Measurements from ENCODE around the gene IDH1. TPM values are rescaled to one million over a fixed set of nuclear protein-coding genes. Genes with fewer than 3 reads are reported as not detected.
"Not testable (repeated sequence)": the region's sequence is repeated elsewhere in the genome, so short reads cannot be mapped to it uniquely, and the experiment has no call there.

The IDH1 gene
- total RNA-seq, 2 donors from 2014 or later = 16.9 to 19.4 TPM

- no peak for DNase-seq (ENCODE audit: low spot score in 2 of 2)
- peak overlapping the region; percentile 91 to 94 for H3K27ac Mint-ChIP-seq
- no peak for ATAC-seq
- H3K9me3 Mint-ChIP-seq = no peaks in the 10 kb centered on the region
- peaks cover 0 to 7% of the 10 kb centered on the region in 2 donors for H3K36me3 Mint-ChIP-seq
Observed at GRCh38 chr2:208266936-208267335, 12.1 kb upstream of the IDH1 start.

GRCh38 chr2:208266553-208266893 lies 11.7 kb upstream of the IDH1 start:
- ATAC-seq (peak in 1 of 2 donors; percentile 8), DNase-seq (ENCODE audit: low spot score in 2 of 2) (no peak)
- no peaks in the 10 kb centered on the region for H3K9me3 Mint-ChIP-seq
- H3K36me3 Mint-ChIP-seq = peaks cover 0 to 7% of the 10 kb centered on the region in 2 donors
- peak overlapping the region; percentile 91 to 94 for H3K27ac Mint-ChIP-seq

DNA sequence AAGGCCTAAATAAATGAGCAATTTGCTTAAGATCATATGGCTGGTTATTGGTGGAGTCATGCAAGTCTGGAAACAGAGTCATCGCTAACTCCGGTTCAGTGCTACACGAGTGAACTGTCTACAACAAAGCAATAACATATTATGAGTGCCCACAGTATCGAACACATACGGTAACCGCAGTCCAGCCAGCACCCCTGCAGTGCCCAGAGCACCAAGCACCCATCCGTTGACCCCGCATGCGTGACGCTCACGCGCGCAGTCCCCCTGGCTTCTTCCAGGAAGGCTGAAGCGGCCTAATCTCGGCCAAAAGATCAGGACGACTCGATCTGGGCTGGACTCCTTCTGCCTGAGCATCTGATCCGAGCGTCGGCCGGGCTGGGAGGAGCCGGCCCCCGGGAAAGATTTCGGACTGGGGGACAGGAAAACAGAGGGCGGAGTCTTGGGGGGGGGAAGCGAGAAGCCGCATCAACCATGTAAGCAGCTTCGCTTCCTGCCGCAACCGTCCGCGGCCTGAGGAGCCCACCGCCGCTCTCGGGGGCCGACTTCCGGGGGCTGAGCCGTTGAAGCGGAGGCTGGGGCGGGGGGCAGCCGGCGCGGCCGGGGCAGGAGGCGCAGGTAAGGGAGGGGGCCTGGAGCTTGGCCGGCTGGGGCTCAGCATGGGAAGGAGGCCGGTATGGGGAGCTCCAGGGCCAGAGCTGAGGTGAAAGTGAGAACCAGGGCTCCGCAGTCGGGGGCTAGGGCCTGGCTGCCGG lies 11.1 kb upstream of the IDH1 start, which contains the start of gene PIKFYVE:
TSS of gene PIKFYVE (plus strand) at position 455 of the 752 bp plus-strand sequence. CDS start 5,265 bp downstream, outside the sequence.
- ATAC-seq (peak; percentile 86 to 93), DNase-seq (ENCODE audit: low spot score in 2 of 2) (peak; percentile 83 to 85)
- peaks cover 0 to 7% of the 10 kb centered on the region in 2 donors for H3K36me3 Mint-ChIP-seq
- peak within 1 kb of the TSS; percentile 94 to 98 for H3K27ac Mint-ChIP-seq
- no peaks in the 10 kb centered on the region for H3K9me3 Mint-ChIP-seq

DNA sequence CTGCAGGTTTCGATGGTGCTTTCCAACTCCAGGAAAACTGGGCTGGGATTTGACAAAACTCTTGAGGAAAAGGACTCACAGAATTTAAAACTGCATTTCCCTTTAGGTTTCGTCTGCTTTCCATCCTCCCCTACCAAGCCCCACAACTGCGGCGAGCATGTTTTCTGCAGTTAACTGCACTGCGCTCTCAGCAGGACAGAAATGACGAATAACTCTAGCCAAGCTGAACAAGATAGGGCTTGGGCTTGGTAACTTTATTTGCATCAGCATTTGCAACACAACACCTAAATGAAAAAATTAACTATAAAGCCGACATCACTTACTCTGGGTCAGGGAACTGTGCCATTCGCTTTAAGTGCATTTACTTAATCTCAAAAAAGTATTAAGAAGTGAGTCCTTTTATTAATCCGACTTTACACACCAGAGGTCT lies 10.5 kb upstream of the IDH1 start:
- Mint-ChIP-seq H3K9me3 (no peaks in the 10 kb centered on the region), H3K36me3 (peaks cover 0 to 7% of the 10 kb centered on the region in 2 donors), H3K27ac (peak overlapping the region; percentile 94 to 98)
- ATAC-seq (peak; percentile 48 to 58), DNase-seq (ENCODE audit: low spot score in 2 of 2) (peak in 1 of 2 donors; percentile 21)

DNA sequence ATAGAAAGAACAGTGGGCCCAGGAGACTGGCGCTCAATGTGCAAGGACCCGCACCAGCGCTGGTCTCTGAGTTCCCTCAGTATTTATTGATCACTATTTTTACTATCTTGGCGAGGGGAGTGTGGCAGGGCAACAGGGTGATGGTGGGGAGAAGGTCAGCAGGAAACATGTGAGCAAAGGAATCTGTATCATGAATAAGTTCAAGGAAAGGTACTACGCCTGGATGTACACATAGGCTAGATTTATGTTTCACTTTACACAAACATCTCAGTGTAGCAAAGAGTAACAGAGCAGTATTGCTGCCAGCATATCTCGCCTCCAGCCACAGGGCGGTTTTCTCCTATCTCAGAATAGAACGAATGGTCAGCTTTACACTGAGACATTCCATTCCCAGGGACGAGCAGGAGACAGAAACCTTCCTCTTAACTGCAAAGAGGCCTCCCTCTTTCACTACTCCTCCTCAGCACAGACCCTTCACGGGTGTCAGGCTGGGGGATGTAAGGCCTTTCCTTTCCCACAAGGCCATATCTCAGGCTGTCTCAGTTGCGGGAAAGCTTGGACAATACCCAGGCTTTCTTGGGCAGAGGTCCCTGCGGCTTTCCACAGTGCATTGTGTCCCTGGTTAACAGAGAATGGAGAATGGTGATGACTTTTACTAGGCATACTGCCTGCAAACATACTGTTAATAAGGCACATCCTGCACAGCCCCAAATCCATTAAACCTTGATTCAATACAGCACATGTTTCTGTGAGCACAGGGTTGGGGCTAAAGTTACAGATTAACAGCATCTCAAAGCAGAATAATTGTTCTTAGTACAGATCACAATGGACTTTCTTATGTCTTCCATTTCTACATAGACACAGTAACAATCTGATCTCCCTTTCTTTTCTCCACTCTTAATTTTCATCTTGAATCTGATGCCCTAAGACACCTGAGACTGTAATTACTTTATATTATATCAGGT lies 2.3 kb upstream of the IDH1 start:
- DNase-seq (ENCODE audit: low spot score in 2 of 2); ATAC-seq; H3K27ac Mint-ChIP-seq; H3K9me3 Mint-ChIP-seq: not testable (repeated sequence)
- H3K36me3 Mint-ChIP-seq = peaks cover 12% of the 10 kb centered on the region in 2 donors

DNA sequence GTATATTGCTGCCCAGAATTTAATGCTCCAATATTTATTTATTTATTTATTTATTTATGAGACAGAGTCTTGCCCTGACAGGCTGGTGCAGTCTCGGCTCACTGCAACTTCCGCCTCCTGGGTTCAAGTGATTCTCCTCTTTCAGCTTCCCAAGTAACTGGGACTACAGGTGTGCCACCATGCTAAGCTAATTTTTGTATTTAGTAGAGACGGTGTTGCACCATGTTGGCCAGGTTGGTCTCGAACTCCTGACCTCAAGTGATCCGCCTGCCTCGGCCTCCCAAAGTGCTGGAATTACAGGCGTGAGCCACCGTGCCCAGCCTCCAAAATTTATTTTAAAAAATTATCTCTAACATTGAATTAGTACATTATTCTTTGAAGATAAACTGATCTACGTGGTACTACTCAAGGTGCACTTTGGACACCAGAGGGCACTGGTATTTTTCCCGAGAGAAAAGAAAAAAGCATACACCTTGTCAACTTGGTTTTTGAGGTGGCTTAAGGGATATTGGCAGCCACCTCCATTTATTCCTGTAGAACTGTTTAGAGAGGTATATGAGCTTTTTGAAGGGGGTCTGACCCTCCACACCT lies 1.4 kb upstream of the IDH1 start:
- ATAC-seq (no peak), DNase-seq (ENCODE audit: low spot score in 2 of 2) (no peak)

GRCh38 chr2:208255557-208256106 lies 761 bp upstream of the IDH1 start:
- Mint-ChIP-seq H3K27ac (peak overlapping the region; percentile 25 to 73), H3K36me3 (peaks cover 12% of the 10 kb centered on the region in 2 donors), H3K9me3 (no peaks in the 10 kb centered on the region)
- DNase-seq (ENCODE audit: low spot score in 2 of 2) (no peak), ATAC-seq (no peak)

More for the DNA sequence above, 1.4 kb upstream of the IDH1 start:
- peaks cover 12% of the 10 kb centered on the region in 2 donors for H3K36me3 Mint-ChIP-seq
- no peaks in the 10 kb centered on the region for H3K9me3 Mint-ChIP-seq
- H3K27ac Mint-ChIP-seq = peak overlapping the region; percentile 25 to 73

DNA sequence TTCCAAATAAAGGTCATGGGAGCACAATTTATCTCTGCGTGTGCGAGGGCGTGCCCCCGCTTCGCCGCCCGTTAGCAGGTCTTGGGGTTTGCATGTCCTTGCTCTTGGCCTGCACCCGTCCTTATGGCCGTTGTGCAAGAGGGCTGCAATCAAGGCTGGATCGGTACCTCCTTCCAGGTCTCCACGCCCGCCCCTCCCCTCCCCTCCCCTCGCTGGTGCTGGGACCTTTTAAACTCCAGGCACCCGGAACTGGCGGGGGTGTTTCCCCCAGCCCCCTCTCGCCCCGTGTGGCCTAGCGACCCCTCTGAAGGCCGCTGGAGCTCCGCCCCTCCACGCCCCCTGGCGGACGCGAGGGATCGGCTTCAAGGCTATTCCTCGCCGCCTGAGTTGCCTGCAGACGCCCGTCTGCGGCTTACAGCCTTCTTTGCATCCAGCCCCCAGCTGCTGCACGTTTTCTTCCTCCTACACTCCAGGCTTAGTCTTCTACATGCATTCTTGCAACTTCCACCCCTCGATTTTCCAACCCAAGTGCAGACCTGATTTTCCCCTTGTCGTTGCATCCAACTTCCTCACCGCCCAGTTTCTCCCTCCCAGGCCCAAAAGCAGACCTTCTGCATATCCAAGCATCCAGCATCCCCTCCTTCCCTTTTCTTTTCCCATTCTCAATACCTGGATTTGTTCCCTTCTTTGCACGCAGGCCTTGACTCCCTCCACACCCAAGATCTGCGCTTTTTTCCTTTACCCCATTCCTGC lies 577 bp downstream of the IDH1 start:
- DNase-seq (ENCODE audit: low spot score in 2 of 2) = peak; percentile 75 to 85

GRCh38 chr2:208253600-208254117 lies 1.2 kb downstream of the IDH1 start:
- Mint-ChIP-seq H3K36me3 (peaks cover 20 to 21% of the 10 kb centered on the region in 2 donors), H3K9me3 (no peaks in the 10 kb centered on the region), H3K27ac (no peak overlapping the region)
- ATAC-seq (no peak), DNase-seq (ENCODE audit: low spot score in 2 of 2) (no peak)

More for the DNA sequence above, 577 bp downstream of the IDH1 start:
- peaks cover 19% of the 10 kb centered on the region in 2 donors for H3K36me3 Mint-ChIP-seq
- peak; percentile 72 to 81 for ATAC-seq
- no peaks in the 10 kb centered on the region for H3K9me3 Mint-ChIP-seq
- peak overlapping the region; percentile 53 to 73 for H3K27ac Mint-ChIP-seq

GRCh38 chr2:208252716-208253492 lies 2.0 kb downstream of the IDH1 start:
- Mint-ChIP-seq H3K36me3 (peaks cover 20 to 21% of the 10 kb centered on the region in 2 donors), H3K27ac (no peak overlapping the region), H3K9me3 (no peaks in the 10 kb centered on the region)
- DNase-seq (ENCODE audit: low spot score in 2 of 2) = no peak
- ATAC-seq = no peak

DNA sequence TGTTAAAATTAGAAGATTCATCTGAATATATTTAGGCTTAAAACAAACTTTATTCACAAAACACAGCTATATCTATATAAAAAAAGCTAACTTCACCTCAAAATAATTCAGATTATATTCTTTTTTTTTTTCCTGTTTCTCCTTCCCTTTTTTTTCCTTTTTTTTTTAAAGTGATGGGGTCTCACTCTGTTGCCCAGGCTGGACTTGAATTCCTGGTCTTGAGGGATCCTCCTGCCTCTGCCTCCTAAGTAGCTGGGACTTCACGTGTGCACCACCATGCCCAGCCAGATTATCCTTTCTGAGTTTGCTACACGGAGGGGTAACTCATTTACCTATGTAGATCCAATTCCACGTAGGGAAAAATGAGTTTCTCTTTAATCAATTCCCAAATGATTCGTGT lies 3.8 kb downstream of the IDH1 start:
- Mint-ChIP-seq H3K9me3 (no peaks in the 10 kb centered on the region), H3K27ac (no peak overlapping the region), H3K36me3 (peaks cover 20 to 21% of the 10 kb centered on the region in 2 donors)
- DNase-seq (ENCODE audit: low spot score in 2 of 2) (no peak), ATAC-seq (no peak)

DNA sequence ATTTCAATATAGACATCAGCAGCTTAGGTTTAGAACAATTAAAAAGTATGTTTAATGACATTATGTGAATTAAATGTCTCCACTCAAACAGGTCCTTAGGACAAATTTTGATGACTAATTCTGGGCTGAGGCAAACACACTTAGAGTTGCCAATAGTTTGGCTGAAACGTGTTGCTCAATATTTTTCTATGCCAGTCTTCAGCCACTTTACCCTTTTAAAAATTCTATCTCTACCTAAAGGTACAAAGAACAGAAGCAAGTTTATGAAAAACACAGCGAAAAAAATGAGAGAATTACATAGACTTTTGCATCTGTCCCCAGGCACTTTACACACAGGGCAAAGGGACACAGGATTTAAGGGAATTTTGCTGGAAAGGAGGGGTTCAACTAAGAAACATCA lies 4.5 kb downstream of the IDH1 start:
- Mint-ChIP-seq H3K36me3 (peaks cover 20 to 21% of the 10 kb centered on the region in 2 donors), H3K27ac (no peak overlapping the region), H3K9me3 (no peaks in the 10 kb centered on the region)
- DNase-seq (ENCODE audit: low spot score in 2 of 2) = no peak
- no peak for ATAC-seq

DNA sequence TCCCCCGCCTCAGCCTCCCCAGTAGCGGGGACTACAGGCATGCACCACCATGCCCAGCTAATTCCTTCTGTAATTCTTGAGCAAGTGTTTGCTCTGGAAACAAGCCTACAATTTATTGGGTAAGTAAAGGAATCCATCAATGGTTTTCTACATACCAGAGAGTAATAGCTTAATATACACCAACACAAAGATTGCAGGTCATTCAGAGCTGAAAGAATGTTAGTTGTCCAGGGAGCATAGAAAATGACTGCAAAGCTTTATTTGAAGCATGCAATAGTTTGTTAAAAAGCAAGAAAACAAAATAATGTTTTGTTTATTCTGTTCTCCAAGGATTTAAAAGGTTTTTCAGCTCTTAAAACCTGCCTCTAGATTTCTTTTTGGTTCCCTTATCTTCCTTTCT lies 5.6 kb downstream of the IDH1 start:
- Mint-ChIP-seq H3K36me3 (peaks cover 13 to 14% of the 10 kb centered on the region in 2 donors), H3K27ac (no peak overlapping the region), H3K9me3 (no peaks in the 10 kb centered on the region)
- DNase-seq (ENCODE audit: low spot score in 2 of 2) (no peak), ATAC-seq (no peak)

DNA sequence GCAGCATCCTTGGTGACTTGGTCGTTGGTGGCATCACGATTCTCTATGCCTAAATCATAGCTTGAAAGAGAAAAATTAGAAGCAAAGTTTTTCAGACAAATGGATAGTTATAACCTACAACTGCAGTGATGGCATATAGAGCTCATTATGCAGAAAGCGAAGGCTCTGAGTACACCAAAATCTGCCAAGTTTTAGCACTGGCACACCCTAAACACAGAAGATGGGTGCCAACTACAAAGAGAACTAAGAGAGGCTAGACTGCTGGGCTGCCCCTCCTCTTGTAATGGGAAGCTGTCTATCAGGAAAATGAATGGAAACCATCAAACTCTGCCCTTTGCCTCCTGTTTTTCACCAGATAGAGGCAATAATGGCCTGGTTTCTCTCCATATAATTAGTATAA lies 6.3 kb downstream of the IDH1 start:
- H3K36me3 Mint-ChIP-seq = peaks cover 13% of the 10 kb centered on the region in 2 donors
- no peaks in the 10 kb centered on the region for H3K9me3 Mint-ChIP-seq
- no peak overlapping the region for H3K27ac Mint-ChIP-seq
- ATAC-seq (no peak), DNase-seq (ENCODE audit: low spot score in 2 of 2) (no peak)

- Mint-ChIP-seq H3K36me3 (peaks cover 7 to 9% of the 10 kb centered on the region in 2 donors), H3K27ac (no peak overlapping the region), H3K9me3 (no peaks in the 10 kb centered on the region)
- DNase-seq (ENCODE audit: low spot score in 2 of 2) (no peak), ATAC-seq (no peak)
Observed at GRCh38 chr2:208245746-208246145, 9.1 kb downstream of the IDH1 start.

Data from activated naive CD4-positive, alpha-beta T cell treated with anti-CD3 and anti-CD28 coated beads, Interleukin-2, amount 50 U/mL, for 72 hours (primary cell).